IMR-90 (cell line): ENCODE measurements around the gene TMEM141. TPM values are rescaled to one million over a fixed set of nuclear protein-coding genes. Genes with fewer than 3 reads are reported as not detected.

Source experiments
- CTCF ChIP-seq: conservative IDR thresholded peaks from 2 replicates; pipeline ENCODE4 v1.5.1; 2012; ENCODE audit warnings: mild to moderate bottlenecking, low read depth, low read length, improper control_type of control experiment
- polyA plus RNA-seq, 3 experiments: library from polyadenylated mRNA; depleted of rRNA; stranded (reverse); fragments of >200 nt; gene quantifications; 2 replicates each; pipeline ENCODE4 v1.2.3, GENCODE V29; 2012; ENCODE audit warnings: low replicate concordance in 1 of 3
- total RNA-seq: library from RNA; depleted of rRNA; stranded (reverse); fragments of >200 nt; gene quantifications from 2 replicates; pipeline ENCODE4 v1.2.3, GENCODE V29; 2012

TMEM141 gene
- total and polyA plus RNA-seq, 2 of the 4 experiments (the other 2 are of a cell fraction) = 39.1 to 77.8 TPM

DNA sequence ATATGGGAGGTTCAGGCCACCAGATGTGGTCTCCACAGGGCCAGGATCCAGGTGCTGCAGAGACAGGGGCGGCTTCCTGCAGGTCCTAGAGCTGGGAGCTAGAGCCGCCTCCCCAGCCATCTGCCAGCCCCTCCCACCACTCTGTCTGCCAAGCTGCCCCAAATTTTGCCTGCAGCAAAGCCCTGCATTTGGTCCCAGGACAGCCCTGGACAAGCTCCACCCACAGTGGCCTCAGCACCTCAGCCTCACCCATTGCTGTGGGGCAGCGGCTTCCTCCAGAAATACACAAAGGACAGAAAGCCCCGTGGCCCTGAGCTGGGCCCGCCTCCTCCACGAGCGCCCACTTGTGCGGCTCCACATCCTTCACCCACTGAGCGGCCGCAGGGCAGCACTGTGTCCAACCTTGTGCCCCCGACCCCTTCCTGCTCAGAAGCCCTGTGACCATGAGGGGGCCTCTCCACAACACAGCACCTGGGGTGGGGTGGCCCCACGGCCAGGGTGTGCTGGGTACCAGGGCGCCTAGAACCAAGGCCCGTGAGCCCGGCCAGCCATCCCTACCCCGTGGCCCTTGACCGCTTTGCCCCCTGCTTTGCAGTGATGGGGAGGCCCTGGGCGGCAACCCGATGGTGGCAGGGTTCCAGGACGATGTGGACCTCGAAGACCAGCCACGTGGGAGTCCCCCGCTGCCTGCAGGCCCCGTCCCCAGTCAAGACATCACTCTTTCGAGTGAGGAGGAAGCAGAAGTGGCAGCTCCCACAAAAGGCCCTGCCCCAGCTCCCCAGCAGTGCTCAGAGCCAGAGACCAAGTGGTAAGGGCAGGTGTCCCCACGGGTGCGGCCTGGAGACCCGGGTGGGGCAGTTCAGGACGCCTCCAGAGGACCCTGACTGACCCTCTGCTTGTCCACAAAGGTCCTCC, 47.4 kb downstream of the TMEM141 start (continued):
- TF ChIP-seq CTCF = no peak
